ENCODE results near the gene SNX24.

Gene SNX24

DNA sequence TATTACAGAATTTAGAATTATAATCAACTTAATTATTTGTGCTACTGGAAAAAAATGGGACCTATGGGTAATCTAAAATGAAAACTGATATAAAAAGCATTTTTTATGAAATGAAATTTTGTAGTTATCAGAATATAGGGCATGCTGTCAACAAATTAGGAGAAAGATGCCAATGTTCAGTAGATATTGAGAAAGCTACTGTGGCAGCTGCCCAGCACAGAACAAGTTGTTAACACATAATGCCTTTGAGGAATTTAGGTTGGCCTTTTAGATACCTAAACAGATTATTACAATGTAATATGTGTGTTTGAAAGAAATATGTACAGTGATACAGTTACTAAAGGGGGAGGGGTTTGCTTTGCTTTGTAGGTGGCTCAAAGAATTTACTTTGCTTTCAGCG, 137.0 kb downstream of the SNX24 start:
- no peak for DNase-seq
- in situ Hi-C loops (cut with HindIII; ENCODE audit: low pct_ligation_motif_present, low pct_unique_long_range_greater_than_20kb, low sequenced_read_pairs) = no loop called here

DNA sequence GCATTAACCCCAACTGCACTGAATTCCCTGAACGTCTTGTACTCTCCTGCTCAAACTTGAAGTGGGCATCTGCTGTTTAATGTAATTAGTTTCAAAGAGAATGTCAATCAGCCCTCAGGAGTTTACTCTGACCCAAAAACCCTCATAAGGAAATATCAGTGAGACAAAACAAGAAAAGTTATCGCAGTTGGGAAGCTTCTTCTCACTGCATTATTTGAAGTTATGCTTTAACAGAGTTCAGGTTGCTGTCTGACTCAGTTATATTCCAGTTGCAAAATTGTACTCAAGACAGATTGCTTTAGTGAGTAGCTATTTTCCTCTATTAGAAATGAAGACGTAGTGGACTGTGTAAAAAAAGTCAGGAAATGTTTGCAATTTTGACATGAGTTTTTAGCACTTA, 139.0 kb downstream of the SNX24 start:
- DNase-seq = no peak
- in situ Hi-C loops (cut with HindIII; ENCODE audit: low pct_ligation_motif_present, low pct_unique_long_range_greater_than_20kb, low sequenced_read_pairs) = no loop called here

DNA sequence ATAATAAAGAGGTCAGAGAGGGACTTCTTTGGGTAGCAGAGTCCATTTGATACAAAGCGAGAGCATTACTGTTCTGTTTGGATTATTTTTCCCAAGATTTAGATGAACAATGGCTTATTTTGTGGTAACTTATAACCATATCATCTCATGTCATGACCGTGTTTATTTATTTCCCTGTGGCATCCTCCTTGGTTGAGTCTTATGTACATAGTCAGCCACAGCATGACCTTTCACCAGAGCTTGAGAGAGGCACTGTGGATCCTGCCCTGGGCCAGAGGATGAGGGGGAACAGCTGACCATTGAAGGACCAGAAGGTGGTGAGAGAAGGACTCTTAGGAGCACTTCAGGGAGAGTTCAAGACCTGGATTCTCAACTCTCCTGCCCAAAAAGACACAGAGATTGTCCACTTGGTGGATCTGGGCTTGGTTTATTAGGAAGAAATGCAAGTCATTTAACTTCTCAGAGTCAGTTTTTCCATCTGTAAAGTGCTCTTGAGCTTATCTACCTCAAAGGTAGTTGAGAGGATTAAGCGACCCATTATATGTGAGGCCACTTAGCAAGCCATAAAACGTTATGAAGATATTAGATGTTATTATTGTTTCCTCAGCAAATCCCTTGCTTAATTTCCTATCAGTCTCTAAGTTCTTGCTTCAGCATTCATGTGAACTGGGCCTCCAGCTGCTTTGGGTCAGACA, 139.7 kb downstream of the SNX24 start:
- in situ Hi-C loops (cut with HindIII; ENCODE audit: low pct_ligation_motif_present, low pct_unique_long_range_greater_than_20kb, low sequenced_read_pairs) = no loop called here
- DNase-seq = no peak

DNA sequence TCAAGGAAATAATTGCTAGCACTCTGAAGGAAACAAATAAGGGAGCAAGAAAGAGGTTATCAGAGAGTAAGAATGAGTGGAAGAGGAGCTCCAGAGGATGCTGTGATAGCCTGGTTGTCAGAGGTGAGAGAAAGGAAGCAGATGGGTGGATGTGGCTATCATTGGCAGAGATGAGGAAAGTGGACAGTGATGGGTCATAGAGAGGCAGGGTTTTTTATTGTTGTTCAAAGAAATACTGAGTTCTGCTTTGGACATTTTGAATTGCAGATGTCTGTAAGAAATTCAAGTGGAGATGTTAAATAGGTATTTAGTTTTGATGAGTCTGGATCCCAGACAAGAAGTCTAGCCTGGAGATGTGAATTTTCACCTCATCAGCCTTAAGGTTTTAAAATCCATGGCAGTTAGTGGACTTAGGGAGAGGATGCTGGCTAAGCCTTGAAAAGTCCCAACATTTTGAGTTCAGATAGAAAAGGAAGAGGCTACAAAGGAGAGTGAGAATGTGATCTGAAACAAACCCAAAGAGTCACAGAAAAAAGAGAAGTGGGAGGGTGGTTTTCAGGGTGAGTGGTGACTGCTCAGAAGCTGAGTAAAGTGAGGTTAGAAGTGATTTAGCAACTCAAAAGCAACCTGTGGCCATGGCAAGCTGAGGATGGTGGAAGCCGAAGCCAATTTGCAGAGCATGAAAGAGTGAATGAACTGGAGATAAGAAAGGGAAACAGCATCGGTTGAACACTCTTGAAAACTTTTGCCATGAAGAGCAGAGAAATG, 140.7 kb downstream of the SNX24 start:
- DNase-seq = no peak
- in situ Hi-C loops (cut with HindIII; ENCODE audit: low pct_ligation_motif_present, low pct_unique_long_range_greater_than_20kb, low sequenced_read_pairs) = no loop called here

DNA sequence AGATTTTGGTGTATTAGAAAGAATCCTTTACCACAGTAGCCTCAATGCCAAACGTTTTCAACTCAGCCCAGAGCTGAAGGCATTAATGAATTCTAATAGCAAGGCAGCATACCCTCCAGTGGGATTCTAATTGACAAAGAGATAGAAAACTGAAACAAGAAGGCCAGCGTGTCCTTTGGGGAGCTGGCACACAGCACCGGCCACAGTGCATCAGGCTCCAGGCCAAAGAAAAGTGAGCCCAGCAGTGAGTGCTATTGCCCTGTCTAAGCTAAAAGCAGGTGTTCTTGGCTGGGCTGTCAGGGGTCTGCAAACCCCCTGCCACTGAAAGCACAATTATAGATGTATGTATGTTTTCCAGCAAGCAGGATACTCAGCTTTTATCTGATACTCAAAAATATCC, 150.7 kb downstream of the SNX24 start:
- no peak for DNase-seq
- in situ Hi-C loops (cut with HindIII; ENCODE audit: low pct_ligation_motif_present, low pct_unique_long_range_greater_than_20kb, low sequenced_read_pairs) = no loop called here

DNA sequence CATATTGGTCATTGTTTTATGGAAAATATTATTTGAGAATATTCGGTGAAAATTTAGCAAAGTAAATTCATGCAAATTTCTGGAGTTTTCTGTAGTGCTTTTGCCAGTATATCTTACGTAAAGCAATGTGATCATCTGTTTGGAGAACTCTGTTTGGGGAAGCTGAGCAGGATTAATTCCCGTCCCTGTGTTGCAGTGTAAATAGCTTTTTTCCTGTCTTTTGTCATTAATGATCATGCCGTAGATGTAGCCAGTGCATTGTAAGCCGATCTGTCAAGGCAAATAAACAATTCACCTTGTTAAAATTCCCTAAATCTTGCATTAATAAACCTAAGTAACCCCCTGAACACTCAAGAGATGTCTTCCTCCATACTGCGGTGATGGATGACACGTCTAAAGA, 151.9 kb downstream of the SNX24 start:
- in situ Hi-C loops (cut with HindIII; ENCODE audit: low pct_ligation_motif_present, low pct_unique_long_range_greater_than_20kb, low sequenced_read_pairs) = no loop called here
- no peak for DNase-seq

DNA sequence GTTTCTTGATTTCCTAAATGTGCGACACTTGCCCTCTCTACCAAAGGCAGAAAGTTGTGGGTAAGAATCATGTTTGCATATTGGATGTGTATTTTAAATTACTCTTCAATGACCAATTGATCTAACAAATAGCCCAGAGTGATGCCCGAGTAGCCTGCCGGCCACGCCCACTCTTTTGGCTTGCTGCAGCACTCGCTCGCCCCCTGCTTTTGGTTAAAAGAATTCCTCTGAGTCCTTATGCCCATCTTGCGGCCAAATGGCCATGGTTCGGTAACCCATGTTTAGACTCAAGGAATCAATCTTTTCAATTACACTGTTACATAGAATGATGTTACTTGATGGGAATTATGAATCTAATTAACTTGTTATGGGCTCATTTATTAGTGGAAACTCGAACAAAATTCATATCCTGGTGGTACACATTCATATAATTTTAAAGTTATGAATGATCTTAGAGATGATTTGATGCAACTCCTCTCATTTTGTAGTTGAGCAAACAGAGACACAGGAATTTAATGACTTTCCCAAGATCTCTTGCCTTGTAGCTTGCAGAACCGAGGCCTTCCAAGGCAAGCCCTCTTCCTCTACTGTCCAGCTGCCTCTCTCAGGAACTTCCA, 154.6 kb downstream of the SNX24 start:
- DNase-seq = no peak
- in situ Hi-C loops (cut with HindIII; ENCODE audit: low pct_ligation_motif_present, low pct_unique_long_range_greater_than_20kb, low sequenced_read_pairs) = no loop called here

DNA sequence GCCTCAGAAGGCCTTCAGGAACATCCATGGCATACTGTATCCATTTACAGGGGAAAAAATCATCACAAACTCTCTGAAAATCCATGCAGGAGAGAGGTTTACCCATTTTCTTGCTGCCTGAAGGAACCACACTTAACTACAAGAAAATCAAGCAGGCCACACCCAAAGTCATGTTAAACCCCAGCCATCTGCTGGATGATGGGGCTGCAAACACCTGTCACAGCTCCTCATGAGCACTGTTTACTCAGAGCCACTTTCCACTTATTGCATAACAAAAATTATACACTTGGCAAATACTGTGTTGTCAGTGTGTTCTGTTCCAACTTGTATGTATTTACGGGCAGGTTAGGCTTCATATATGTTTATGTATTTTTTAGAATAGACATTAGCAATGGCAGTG, 155.3 kb downstream of the SNX24 start:
- no peak for DNase-seq
- in situ Hi-C loops (cut with HindIII; ENCODE audit: low pct_ligation_motif_present, low pct_unique_long_range_greater_than_20kb, low sequenced_read_pairs) = no loop called here

DNA sequence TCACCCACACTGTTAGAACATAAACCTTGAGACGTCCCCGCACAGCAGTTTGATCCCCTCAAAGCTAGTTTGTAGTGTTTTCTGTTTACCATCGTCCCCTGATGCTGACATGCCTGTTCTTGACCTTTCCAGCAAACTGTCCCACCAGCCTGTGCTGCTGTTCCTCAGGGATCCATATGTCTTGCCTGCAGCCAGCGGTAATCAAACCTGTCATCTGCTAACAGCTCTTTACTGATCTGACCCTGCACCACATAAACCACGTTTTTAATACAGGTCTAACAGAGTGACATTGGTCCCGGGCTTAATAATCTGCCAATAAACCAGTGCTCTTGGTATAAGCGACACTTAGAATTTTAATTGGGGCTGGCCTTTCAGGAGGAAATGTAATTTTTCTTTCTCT, 156.4 kb downstream of the SNX24 start:
- no peak for DNase-seq
- in situ Hi-C loops (cut with HindIII; ENCODE audit: low pct_ligation_motif_present, low pct_unique_long_range_greater_than_20kb, low sequenced_read_pairs) = no loop called here

DNA sequence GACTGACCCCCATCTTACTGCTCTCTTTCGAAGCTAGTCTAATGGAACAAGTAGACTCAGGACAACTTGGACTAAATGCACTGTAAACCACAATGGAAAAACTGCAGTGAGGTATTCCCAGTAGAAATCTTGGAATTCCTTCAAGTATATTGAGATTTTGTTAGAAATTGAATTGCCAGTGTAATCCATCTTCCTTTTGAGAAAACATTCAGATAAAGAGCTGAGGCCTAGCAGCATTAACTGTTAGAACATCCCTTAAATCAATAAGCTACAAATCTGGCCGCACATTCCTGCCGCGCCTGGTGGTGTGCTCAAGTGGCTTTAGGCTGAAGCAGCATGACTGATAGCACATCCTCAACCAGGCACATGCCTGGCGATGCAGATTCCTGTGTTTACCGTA, 161.8 kb downstream of the SNX24 start:
- no peak for DNase-seq
- in situ Hi-C loops (cut with HindIII; ENCODE audit: low pct_ligation_motif_present, low pct_unique_long_range_greater_than_20kb, low sequenced_read_pairs) = no loop called here

DNA sequence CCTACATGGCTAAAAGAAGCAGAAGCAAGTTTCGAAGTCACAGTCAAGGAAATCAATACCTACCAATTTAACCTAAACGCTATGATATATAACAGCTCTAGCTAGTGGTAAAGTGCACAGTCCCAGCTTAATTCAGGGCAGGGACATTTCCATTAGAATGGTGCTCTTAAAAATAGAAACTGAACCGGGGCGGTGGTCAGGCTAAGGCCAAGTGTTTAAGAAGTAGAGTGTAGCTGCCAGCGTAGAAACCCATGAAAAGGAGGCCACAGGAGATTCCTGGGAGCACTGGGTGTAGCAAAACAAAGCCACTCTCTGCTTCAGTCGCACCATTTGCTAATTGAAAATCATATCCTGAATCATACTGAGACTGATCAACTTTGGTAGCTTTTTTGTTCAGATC, 162.3 kb downstream of the SNX24 start:
- in situ Hi-C loops (cut with HindIII; ENCODE audit: low pct_ligation_motif_present, low pct_unique_long_range_greater_than_20kb, low sequenced_read_pairs) = no loop called here
- DNase-seq = no peak

DNA sequence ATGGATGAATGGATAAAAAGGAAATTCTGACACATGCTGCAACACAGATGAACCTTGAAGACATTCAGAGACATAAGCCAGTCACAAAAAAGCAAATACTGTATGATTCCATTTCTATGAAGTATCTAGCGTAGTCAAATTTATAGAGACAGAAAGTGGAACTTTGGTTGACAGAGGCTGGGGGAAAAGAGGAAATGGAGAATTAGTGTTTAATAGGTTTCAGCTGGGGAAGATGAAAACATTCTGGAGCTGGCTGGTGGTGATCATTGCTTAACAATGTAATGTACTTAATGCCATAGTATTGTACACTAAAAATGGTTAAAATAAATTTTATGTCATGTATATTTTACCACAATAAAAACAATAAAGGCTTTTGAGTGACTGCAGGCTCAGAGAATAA, 166.9 kb downstream of the SNX24 start:
- DNase-seq = no peak
- in situ Hi-C loops (cut with HindIII; ENCODE audit: low pct_ligation_motif_present, low pct_unique_long_range_greater_than_20kb, low sequenced_read_pairs) = no loop called here

DNA sequence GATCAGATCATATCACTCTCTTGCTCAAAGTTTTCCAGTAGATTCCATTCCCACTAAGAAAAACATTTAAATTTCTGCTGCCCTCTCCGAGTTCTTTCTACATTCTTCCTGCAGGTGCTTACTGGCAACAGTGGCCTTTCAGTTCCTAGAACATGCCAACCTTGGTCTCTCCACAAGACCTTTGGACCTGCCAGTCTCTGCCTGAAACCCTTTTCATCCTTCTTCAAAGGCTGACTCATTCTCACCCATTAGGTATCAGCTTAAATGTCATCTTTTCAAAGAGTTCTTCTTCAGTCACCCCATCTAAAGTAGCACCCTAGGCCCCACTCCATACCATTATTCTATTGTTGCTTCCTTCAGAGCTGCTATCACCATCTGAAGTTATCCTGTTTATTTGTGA, 169.3 kb downstream of the SNX24 start:
- DNase-seq = no peak
- in situ Hi-C loops (cut with HindIII; ENCODE audit: low pct_ligation_motif_present, low pct_unique_long_range_greater_than_20kb, low sequenced_read_pairs) = no loop called here

DNA sequence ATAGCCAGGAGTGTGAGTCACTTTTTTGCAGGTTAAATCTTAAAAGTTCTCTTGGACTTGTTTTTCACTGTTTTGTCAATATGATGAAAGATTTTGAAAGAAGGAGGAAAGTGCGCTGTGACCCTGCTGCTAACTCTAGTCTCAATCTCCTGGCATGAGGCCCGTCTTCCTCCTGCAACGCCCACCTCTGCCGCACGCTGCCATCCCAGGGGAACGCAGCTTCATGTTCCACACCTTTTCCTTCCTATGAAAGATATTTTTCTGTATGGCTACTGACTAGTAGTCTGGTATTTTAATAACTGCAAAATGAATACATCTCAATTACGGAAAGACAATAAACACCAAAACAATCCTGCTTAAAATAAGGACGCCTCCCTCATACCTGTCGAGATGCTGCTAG, 182.8 kb downstream of the SNX24 start:
- no peak for DNase-seq
- in situ Hi-C loops (cut with HindIII; ENCODE audit: low pct_ligation_motif_present, low pct_unique_long_range_greater_than_20kb, low sequenced_read_pairs) = no loop called here

DNA sequence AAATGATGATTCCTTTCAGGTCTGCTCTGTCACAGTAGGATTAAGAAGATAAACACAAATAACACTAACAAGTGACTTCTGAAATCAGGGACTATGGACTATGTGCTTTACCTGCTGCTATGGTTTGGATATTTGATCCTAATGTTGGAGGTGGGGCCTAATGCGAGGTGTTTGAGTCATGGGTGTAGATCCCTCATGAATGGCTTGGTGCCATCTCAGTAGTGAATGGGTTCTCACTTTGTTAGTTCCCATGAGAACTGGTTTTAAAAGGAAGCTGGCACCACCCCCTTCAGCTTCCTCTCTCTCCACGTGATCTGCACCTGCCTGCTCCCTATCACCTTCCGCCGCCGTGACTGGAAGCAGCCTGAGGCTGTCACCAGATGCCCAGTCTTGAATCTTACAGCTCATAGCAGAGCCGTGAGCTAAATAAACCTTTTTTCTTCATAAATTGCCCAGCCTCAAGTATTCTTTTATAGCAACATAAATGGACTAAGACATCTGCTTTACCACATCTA, 187.8 kb downstream of the SNX24 start:
- in situ Hi-C loops (cut with HindIII; ENCODE audit: low pct_ligation_motif_present, low pct_unique_long_range_greater_than_20kb, low sequenced_read_pairs) = no loop called here
- no peak for DNase-seq

DNA sequence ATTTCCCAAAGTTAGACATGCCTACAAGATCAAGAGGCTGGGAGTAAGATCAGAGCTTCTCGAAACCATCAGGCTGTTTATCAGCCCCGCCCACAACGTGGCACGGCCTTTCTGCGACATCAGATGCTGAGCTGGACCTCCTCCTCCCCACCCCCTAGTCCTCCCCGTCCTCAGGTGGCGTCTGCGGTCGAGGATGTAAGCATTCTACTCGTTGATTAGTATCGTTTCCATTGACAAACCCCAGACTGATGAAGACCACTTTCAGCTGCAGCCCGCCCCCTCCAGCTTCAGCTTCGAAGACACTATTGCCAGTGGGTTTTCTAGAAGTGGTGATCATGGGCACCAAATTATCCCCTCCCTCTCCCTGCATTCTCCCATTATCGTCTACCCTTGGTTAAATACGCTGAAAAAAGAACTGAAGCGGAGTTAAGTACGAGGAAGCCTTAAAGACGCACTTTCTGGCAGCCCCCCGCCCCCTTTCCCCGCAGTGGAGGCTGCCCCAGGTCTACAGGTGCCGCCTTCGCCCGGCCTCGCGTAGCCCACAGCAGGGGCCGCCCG, 190.0 kb downstream of the SNX24 start:
- DNase-seq = peak; percentile 68
- in situ Hi-C loops (cut with HindIII; ENCODE audit: low pct_ligation_motif_present, low pct_unique_long_range_greater_than_20kb, low sequenced_read_pairs) = no loop called here

DNA sequence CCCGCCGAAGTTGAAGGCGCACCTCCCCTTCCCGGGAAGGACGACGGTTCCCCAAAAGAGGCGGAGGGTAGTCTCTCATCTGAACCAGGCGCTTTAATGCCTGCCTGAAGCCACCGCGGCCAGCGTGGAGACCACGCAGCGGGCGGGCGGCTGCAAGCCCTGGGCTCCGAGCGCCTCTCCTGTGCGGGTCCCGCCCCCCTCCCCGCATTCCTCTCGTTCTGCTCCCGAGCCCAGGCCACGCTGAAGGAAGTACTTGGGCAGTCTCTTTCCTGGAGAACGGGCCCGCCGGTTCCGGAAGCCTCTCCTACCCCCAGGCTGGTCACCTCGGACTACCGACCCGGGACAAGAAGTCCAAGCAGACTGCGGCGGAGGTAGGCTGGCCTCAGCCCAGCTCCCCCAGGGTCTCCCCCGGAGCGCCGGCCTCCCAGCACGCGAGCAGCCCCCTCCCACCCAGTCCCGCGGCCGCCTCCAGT, 190.5 kb downstream of the SNX24 start:
- in situ Hi-C loops (cut with HindIII; ENCODE audit: low pct_ligation_motif_present, low pct_unique_long_range_greater_than_20kb, low sequenced_read_pairs) = no loop called here
- peak; percentile 61 for DNase-seq

DNA sequence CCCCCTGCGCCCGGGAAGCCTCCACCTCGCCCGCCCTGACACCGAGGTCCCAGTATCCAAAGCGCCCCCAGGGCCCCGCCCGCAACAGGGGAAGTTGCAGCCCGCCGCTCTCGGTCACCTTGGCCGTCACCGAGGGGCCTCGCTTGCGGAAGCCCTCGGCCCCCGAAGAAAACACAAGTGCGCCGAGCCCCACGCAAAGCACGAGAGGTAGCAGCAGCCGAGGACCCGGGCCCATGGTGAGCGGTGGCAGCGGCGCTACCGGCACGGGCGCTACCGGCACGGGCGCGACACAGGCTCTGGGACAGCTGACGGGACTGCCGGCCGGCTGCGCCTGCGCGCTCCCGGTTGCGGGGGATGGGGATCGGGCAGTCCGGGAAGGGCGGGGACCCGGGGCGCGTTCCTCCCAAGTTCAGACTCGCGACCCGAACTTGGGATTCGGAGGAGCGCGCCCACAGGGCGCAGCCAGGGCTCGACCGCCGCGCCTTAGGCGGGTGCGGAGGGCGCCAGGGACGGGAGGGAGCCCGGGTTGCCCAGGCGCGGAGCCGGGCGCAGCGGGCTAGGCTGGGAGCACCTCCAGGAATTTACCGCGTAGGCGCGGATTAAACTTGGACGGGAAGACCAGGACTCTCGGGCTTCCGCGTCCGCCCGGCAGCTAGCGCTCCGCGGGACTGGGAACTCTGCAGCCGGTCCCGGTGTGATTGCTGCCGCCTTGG, 191.1 kb downstream of the SNX24 start, which contains the start of gene PPIC:
Gene PPIC (minus strand): TSS at position 335 of the 713 bp plus-strand sequence. CDS start 100 bp downstream, at position 235.
- peak; percentile 74 for DNase-seq

DNA sequence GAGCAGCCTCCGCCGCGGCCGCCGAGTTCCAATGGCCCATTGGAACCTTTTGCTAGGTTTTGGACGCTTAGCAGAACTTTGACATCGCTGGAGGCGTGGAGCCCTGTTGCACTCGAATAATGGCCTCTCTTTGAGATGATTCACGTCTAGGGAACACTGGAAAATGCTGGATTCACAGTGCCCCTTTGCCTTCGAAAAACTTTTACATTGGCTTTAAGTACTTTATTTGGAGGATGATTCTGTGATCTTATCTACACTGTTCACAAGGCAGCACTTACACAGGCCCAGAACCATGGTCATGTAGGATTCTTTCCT, 191.6 kb downstream of the SNX24 start:
- in situ Hi-C loops (cut with HindIII; ENCODE audit: low pct_ligation_motif_present, low pct_unique_long_range_greater_than_20kb, low sequenced_read_pairs) = no loop called here
- DNase-seq = no peak

More for the DNA sequence above, 191.1 kb downstream of the SNX24 start, which contains the start of gene PPIC:
- in situ Hi-C loops (cut with HindIII; ENCODE audit: low pct_ligation_motif_present, low pct_unique_long_range_greater_than_20kb, low sequenced_read_pairs) = no loop called here

Measured in ACHN (cell line).